NCI-H1417 treated with DMSO at 0.1 percent for 48 hours (cell line): ENCODE measurements around the gene ARHGAP22.
"Not testable (repeated sequence)": the region's sequence is repeated elsewhere in the genome, so short reads cannot be mapped to it uniquely, and the experiment has no call there.

ENCODE experiments used
- DNase-seq: peaks from one replicate; lab custom pipeline; 2025; lab: John Stamatoyannopoulos, UW

Gene ARHGAP22

GRCh38 chr10:48450233-48450740, 154.6 kb downstream of the ARHGAP22 start:
- no peak for DNase-seq

GRCh38 chr10:48449501-48450232, 155.2 kb downstream of the ARHGAP22 start:
- no peak for DNase-seq

- DNase-seq, result no peak
These were observed 156.1 kb downstream of the ARHGAP22 start for GRCh38 chr10:48448796-48449195.

- DNase-seq, result no peak
These were observed 157.3 kb downstream of the ARHGAP22 start for GRCh38 chr10:48447356-48448215.

GRCh38 chr10:48446785-48447184, 158.1 kb downstream of the ARHGAP22 start:
- DNase-seq, result no peak

GRCh38 chr10:48445932-48446331, 158.9 kb downstream of the ARHGAP22 start:
- DNase-seq, result no peak

GRCh38 chr10:48444861-48445841, 159.7 kb downstream of the ARHGAP22 start:
- peak; percentile 1 for DNase-seq

GRCh38 chr10:48444266-48444665, 160.6 kb downstream of the ARHGAP22 start:
- peak; percentile 0 for DNase-seq

- no peak for DNase-seq
These were observed 162.1 kb downstream of the ARHGAP22 start for GRCh38 chr10:48442809-48443177.

GRCh38 chr10:48442090-48442808, 162.6 kb downstream of the ARHGAP22 start:
- DNase-seq, result no peak

- DNase-seq, result no peak
These were observed 164.1 kb downstream of the ARHGAP22 start for GRCh38 chr10:48440771-48441170.

GRCh38 chr10:48439581-48440041, 165.3 kb downstream of the ARHGAP22 start:
- no peak for DNase-seq

- DNase-seq, result no peak
These were observed 165.8 kb downstream of the ARHGAP22 start for GRCh38 chr10:48439031-48439430.

GRCh38 chr10:48437546-48437945, 167.3 kb downstream of the ARHGAP22 start:
- no peak for DNase-seq

GRCh38 chr10:48431871-48432270, 173.0 kb downstream of the ARHGAP22 start:
- DNase-seq, result no peak

- no peak for DNase-seq
These were observed 174.4 kb downstream of the ARHGAP22 start for GRCh38 chr10:48430402-48430993.

- no peak for DNase-seq
These were observed 175.6 kb downstream of the ARHGAP22 start for GRCh38 chr10:48429309-48429708.

GRCh38 chr10:48428896-48429295, 176.0 kb downstream of the ARHGAP22 start:
- no peak for DNase-seq

- no peak for DNase-seq
These were observed 181.0 kb downstream of the ARHGAP22 start for GRCh38 chr10:48423884-48424283.

- DNase-seq, result not testable (repeated sequence)
These were observed 183.0 kb downstream of the ARHGAP22 start for GRCh38 chr10:48421862-48422261.

GRCh38 chr10:48419714-48420113, 185.2 kb downstream of the ARHGAP22 start:
- no peak for DNase-seq
